HT1080 (cell line): Measurements from ENCODE around the gene PVALEF. TPM values are rescaled to one million over a fixed set of nuclear protein-coding genes. Genes with fewer than 3 reads are reported as not detected.

ENCODE experiments used
- DNase-seq: peaks from one replicate; pipeline ENCODE4 v3.0.0-alpha.2; 2015; ENCODE audit warnings: low read depth
- polyA plus RNA-seq, 2 experiments: library from polyadenylated mRNA; depleted of rRNA; stranded (reverse); fragments of >200 nt; gene quantifications; 2 replicates each; pipeline ENCODE4 v1.2.3, GENCODE V29; 2015
- total RNA-seq: library from RNA; depleted of rRNA; stranded (reverse); fragments of >200 nt; shearing (Covaris generic); gene quantifications from 2 replicates; pipeline ENCODE4 v1.2.3, GENCODE V29; 2014; rRNA removed

The PVALEF gene
- total RNA-seq = not detected in 2 replicates
- polyA plus RNA-seq (2015; cell fraction: cytosol; rRNA removed) = not detected in 2 replicates
- not detected in 2 replicates for polyA plus RNA-seq (2015; cell fraction: nucleus; rRNA removed)

GRCh38 chr17:81165246-81166032 lies at the start of gene PVALEF:
PVALEF (plus strand) TSS chr17:81165507; CDS start chr17:81181227, 15,720 bp downstream.
- no peak for DNase-seq

- no peak for DNase-seq
These were observed 49.4 kb upstream of the PVALEF start for GRCh38 chr17:81115749-81116464.

DNA sequence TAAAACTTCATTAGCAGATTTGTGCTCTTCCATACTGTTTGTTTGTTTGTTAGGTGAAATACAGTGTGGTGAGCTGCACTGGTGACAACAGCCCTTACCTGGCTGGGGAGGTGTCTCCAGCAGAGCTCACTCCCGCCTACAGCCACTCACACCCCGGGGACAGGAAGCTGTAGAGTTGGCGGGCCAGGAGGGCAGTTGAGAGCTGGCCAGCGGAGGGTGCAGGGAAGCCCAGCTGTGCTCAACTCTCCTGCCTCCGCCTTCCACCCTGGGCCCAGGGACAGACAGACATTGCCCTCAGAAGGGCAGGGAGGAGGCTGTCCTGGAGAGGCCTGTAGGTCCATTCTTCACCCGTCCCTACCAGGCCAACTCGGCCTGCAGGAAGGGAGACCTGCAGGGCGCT lies 48.6 kb upstream of the PVALEF start:
- DNase-seq = no peak

DNA sequence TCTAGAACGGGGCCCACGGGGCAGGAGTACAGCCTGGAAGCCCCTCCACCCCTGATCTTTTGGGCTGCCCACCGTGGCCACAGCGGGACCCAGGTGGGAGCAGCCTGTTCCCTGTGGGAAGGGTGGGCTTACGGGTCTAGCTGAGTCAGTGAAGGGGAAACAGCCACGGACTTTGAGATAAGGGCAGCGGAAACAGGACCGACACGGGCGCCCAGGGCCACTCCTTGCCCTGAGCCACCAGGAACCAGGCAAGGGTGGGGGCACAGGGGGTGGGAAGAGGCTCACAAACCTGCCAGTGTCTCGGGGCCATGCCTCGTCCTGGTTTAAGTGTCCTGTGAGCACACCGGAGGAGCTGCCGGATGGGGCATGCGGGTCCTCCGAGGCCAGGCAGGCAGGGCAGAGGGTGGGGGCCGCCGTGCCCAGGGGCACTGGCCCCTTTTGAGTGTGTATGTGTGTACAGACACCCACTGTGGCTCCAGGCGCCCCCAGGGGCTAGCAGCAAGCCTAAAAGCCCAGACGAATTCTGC lies 47.6 kb upstream of the PVALEF start:
- no peak for DNase-seq

- no peak for DNase-seq
These were observed 46.7 kb upstream of the PVALEF start for GRCh38 chr17:81118308-81119221.

- DNase-seq = peak; percentile 63
These were observed 45.8 kb upstream of the PVALEF start for GRCh38 chr17:81119223-81120148.

DNA sequence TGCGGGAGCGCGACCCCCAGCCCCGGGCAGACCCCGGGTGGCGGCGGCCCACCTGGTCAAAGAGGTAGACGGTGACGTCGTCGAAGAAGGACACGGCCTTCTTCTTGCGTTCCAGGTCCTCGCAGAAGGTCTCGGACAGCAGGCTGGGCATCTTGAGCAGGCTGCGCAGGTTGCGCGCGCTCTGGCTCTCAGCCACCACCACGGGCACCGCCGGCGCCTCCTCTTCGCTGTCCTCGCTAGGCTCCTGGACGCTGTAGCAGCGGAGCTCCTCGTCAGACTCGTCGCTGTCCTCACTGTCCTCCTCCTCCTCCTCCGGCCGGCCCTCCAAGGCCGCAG lies 45.2 kb upstream of the PVALEF start:
- no peak for DNase-seq

DNA sequence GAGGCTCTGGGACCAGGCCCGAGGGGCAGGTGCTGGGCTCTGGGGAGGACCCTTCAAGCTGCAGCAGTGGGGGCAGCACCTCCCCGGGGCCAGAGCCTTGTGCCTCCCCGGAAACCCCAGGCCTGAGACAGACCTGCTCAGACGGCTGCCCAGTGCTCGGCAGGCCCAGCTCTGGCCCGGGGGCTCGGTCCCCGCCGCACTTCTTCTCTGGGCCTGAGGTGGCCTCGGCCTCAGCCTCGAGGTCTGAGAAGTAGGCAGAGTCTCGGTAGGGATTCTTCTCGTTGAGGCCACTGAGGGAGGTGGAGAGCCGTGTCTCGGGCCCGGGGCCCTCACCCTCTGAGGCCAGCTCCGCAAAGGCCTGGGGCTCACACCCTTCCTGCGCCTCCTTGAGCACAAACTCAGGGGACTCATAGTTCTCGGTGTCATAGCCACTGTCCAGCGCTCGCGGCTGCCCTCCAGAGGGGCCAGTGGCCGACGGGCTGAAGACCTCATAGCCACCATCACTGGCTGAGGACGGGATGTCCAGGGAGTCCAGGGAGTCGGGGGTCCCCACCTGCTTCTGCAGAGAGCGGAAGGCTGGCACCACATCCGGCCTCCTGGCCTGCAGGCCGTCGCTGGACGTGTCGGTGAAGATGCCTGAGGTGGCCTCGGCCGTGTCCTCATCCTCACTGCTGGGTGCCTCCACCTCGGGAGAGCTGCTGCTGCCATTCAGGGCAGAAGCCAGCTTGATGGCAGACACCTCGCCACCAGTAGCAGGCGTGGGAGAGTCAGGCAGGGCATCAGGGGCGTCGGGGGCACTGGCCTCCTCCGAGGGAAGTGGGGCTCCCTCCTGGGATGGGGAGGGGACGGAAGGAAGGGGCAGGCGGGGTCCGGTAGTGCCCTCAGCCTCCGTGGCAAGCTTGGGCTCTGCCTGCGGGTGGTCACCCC lies 44.3 kb upstream of the PVALEF start:
- no peak for DNase-seq

- DNase-seq = no peak
These were observed 43.2 kb upstream of the PVALEF start for GRCh38 chr17:81121841-81122733.

DNA sequence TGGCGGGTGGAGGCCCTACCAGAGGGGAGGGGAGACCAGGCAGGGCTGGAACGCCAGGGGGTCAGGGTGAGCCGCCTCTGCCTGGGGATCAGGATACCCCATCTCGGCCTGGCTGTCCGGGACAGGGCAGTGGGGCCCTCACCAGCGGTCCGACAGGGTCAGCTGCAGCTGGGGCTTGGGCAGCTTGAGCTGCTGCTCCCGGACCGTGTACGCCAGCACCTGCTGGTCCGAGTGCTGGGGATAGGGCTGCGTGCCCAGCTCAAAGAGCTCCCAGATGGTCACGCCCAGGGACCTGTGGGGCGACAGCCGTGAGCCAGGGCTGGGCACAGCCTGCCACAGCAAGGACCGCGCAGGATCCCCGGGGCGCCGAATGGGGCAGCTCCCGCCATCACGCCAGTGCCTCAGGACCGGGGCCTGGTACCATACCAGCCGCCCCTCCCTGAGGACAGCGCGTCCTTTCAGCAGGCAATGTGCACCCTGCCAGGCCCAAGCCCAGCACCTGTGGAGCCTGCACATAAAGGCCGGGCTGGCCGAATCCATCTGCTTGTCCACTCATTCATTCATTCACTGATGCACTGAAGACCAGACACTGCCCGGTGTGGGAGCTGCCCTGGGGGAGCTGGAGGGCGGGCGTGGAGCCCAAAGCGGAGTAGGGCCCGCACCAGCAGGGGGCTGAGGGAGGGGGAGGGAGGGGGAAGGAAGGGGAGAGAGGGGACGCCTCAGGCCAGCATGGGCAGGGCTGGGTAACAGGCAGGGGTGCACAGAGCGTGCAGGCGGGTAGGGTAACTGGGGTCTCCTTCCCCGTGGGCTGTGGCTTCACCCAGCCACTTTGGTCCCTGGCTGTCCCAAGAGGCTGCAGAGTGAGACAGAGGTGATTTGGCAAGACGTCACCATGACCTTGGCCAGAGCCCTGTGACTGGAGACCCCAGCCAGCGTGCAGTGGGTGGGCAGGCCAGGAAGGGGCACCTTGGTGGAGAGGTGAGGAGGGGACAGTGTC lies 42.0 kb upstream of the PVALEF start:
- DNase-seq = no peak

DNA sequence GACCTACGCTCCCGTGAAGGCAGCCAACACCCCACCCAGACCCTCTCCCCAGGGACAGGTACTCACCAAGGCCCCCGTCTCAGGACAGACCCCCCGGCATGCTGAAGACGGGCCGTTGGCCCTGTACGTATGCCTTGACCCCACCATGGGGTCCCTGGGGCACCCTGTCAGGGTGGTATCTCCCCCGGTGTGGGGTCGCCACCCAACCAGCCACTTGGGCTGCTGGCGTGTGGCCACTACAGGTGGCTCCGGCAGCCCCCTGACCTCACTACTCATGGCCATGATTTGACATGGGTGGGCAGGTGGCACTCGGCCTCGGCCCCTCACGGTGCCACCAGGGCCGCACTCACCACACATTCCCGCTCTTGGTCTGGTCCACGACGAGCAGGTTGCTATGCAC lies 40.9 kb upstream of the PVALEF start:
- no peak for DNase-seq

- no peak for DNase-seq
These were observed 39.7 kb upstream of the PVALEF start for GRCh38 chr17:81125573-81126081.

GRCh38 chr17:81126281-81127132 lies 38.8 kb upstream of the PVALEF start:
- DNase-seq = no peak

DNA sequence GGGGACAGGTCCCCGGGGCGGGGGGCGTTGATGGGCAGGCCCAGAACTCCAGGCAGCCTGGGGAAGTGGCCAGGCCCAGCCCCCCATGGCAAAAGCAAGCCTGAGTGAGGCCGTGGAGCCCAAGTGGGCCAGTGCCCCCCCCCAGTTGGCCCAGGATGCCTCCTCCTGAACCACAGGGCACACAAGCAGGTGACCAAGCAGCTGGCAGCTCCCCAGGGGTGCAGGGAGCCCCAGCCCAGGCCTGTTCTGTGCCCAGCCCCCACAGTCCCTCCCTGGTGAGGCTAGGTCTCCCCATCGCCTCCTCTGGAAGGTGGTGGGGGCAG lies 38.2 kb upstream of the PVALEF start:
- DNase-seq = no peak

GRCh38 chr17:81127526-81128177 lies 37.7 kb upstream of the PVALEF start:
- no peak for DNase-seq
